PC-3 (cell line): ENCODE results near the gene PLPP3.

Experiments used
- CTCF ChIP-seq: fragments of 300-600 bp; sonication (generic); conservative IDR thresholded peaks from 2 replicates; pipeline ENCODE4 v1.5.1; 2017; ENCODE audit warnings: antibody characterized with exemption, low read depth, mild to moderate bottlenecking, low read length
- EZH2phosphoT487 ChIP-seq: fragments of 300-600 bp; sonication (generic); IDR thresholded peaks from 2 replicates; pipeline ENCODE4 v1.6.1; 2018; ENCODE audit warnings: mild to moderate bottlenecking, antibody characterized with exemption, low read length, borderline replicate concordance

- TF ChIP-seq CTCF: no peak
- no peak for TF ChIP-seq EZH2phosphoT487
Observed at GRCh38 chr1:56571448-56571847, 7.9 kb downstream of the PLPP3 start.
